ENCODE measurements around the gene PKN2. TPM values are rescaled to one million over a fixed set of nuclear protein-coding genes. Genes with fewer than 3 reads are reported as not detected.
A peak's percentile ranks its signal among the peaks of the same experiment; 100 is the strongest.

The PKN2 gene
- total RNA-seq (2012; rRNA removed) (22.2 and 40.8 TPM in 2 replicates), polyA plus RNA-seq (2012; rRNA removed) (9.9 and 12.7 TPM in 2 replicates), Bru-seq, nascent RNA (percentile 86 among the genes with signal in this experiment), BruChase-seq, experiment 1, labeled RNA remaining after a 6-hour chase (percentile 75 among the genes with signal in this experiment), BruChase-seq, experiment 2, labeled RNA remaining after a 2-hour chase (percentile 83 among the genes with signal in this experiment)
- 1.1 and 1.4 TPM in 2 replicates for polyA plus RNA-seq (2012; cell fraction: cytosol; rRNA removed)
- polyA plus RNA-seq (2012; cell fraction: nucleus; rRNA removed; ENCODE audit: low replicate concordance), result 2.8 and 30.9 TPM in 2 replicates
- long read RNA-seq, full-length matches to known transcripts, result 17 of 39 reads
- long read RNA-seq, partial matches to known transcripts, result 11 of 39 reads
- long read RNA-seq, other reads (novel, unspliced or antisense), result 11 of 39 reads

- dilution Hi-C loops (cut with HindIII; ENCODE audit: low sequenced_read_pairs, unreplicated experiment), result no loop called here
- peak within 1 kb of the TSS; percentile 75 for H2BK5ac ChIP-seq (ENCODE audit: low read depth, low read length, poor library complexity, severe bottlenecking)
- H3K36me3 ChIP-seq (ENCODE audit: control insufficient read depth, insufficient read depth, low read length), result no peaks in the 10 kb centered on the region
- no TSS peak for BruUV-seq (replicated peaks)
- intact Hi-C loops (cut with micrococcal nuclease), result loop anchor here (2.0 kb wide), 2 partner anchors 47 to 193 kb away; no protein-coding TSS in a partner anchor
- H4K5ac ChIP-seq (ENCODE audit: low read depth, low read length), result peak within 1 kb of the TSS; percentile 34
- no peak within 1 kb of the TSS; the same call in 1 of the 2 replicates for H2AK5ac ChIP-seq (ENCODE audit: low read depth, low read length)
- H3K18ac ChIP-seq (ENCODE audit: low read depth, low read length), result peak within 1 kb of the TSS; percentile 13
- 0 out of 2 replicates have a peak within 1 kb of the TSS, but pooled peaks have one; percentile 12 for H2BK20ac ChIP-seq (ENCODE audit: low read depth, low read length)
- peak within 1 kb of the TSS; percentile 86 for H3K27ac ChIP-seq (ENCODE audit: insufficient read depth, low read length)
- DNase-seq (peak; percentile 98), ATAC-seq (ENCODE audit: low read depth) (peak; percentile 97)
- H3K79me1 ChIP-seq (ENCODE audit: low read depth in 1 of 2, low read length in 2 of 2), result peaks cover 7 to 25% of the 10 kb centered on the region in 2 experiments; a peak in 3 of 4 replicates
- H3K56ac ChIP-seq (ENCODE audit: extremely low read depth, insufficient read depth, low read length), result peak within 1 kb of the TSS; percentile 90
- H3K27me3 ChIP-seq (ENCODE audit: control insufficient read depth, insufficient read depth, low read length), result no peaks in the 10 kb centered on the region
- POLR2A ChIA-PET (ENCODE audit: unreplicated experiment), result interaction anchor here (0.6 to 0.7 kb wide), 2 partner anchors 10 to 1343 kb away, joined by 5 to 8 read pairs; no protein-coding TSS in a partner anchor
- peak within 1 kb of the TSS; percentile 91 for H3K9ac ChIP-seq (ENCODE audit: low read depth, low read length)
- no peaks in the 10 kb centered on the region for H3K9me3 ChIP-seq (ENCODE audit: control insufficient read depth, insufficient read depth, low read length)
- peak within 1 kb of the TSS; percentile 91 for H3K14ac ChIP-seq (replicated peaks; ENCODE audit: low read depth, low read length)
- H4K8ac ChIP-seq (ENCODE audit: low read depth in 2 of 2, low read length in 2 of 2), result peak within 1 kb of the TSS; percentile 44 to 90
- H3K9me1 ChIP-seq (ENCODE audit: insufficient read depth, low read length), result no peaks in the 10 kb centered on the region
- H4K20me1 ChIP-seq (ENCODE audit: insufficient read depth, low read length), result no peaks in the 10 kb centered on the region
- 3% methylated on average over 12 of the region's 66 CpGs; no CpG with 5 or more reads in 1 of the 2 experiments for WGBS, 2 experiments (ENCODE audit: extremely low coverage in 2 of 2, insufficient read length in 1 of 2)
- H3K4me1 ChIP-seq (ENCODE audit: control insufficient read depth, insufficient read depth, low read length), result no peaks in the 10 kb centered on the region
- H4K91ac ChIP-seq (ENCODE audit: insufficient read depth, low read depth, low read length), result peak within 1 kb of the TSS; percentile 68
- TF ChIP-seq RAD21 (IDR thresholded peaks at IDR 0.05; ENCODE audit: low read length) (0 out of 2 replicates have a peak, but pooled peaks have one; percentile 6), CTCF (conservative IDR thresholded peaks at IDR 0.05; ENCODE audit: low read depth, low read length) (peak; percentile 31), MXI1 (IDR thresholded peaks at IDR 0.05; ENCODE audit: borderline replicate concordance, low read depth, low read length) (peak; percentile 87; the same call in 1 of the 2 replicates), USF2 (IDR thresholded peaks at IDR 0.05; ENCODE audit: low read depth, low read length) (peak; percentile 98), NFE2L2 (IDR thresholded peaks at IDR 0.05; ENCODE audit: low read depth, low read length) (no peak), POLR2A (IDR thresholded peaks at IDR 0.05; ENCODE audit: low read depth, low read length) (peak; percentile 81), MAZ (IDR thresholded peaks at IDR 0.05; ENCODE audit: borderline replicate concordance, low read depth, low read length) (peak; percentile 91; the same call in 1 of the 2 replicates), BHLHE40 (IDR thresholded peaks at IDR 0.05; ENCODE audit: low read depth, low read length) (peak; percentile 82), RFX5 (IDR thresholded peaks at IDR 0.05; ENCODE audit: low read depth, low read length) (no peak), SMC3 (IDR thresholded peaks at IDR 0.05; ENCODE audit: low read depth, low read length) (no peak), CHD1 (IDR thresholded peaks at IDR 0.05; ENCODE audit: low read depth, low read length) (no peak)
- peak within 1 kb of the TSS; percentile 90 for H3K4me2 ChIP-seq (ENCODE audit: low read depth, low read length)
- peak within 1 kb of the TSS; percentile 86 for H3K4ac ChIP-seq (ENCODE audit: low read depth, low read length)
- in situ Hi-C loops (cut with MboI; ENCODE audit: low sequenced_read_pairs), result no loop called here
- peak within 1 kb of the TSS; percentile 59; the same call in 2 of the 3 replicates for H2BK15ac ChIP-seq (ENCODE audit: low read depth, low read length)
- H3K4me3 ChIP-seq (ENCODE audit: insufficient read depth, low read depth, low read length), result peak within 1 kb of the TSS; percentile 75
- CTCF ChIA-PET, result interaction anchor here (1.0 to 2.6 kb wide), 4 partner anchors 10 to 28 kb away, joined by 4 to 10 read pairs (median 5); no protein-coding TSS in a partner anchor
- peak within 1 kb of the TSS; percentile 81 for H2AK9ac ChIP-seq (replicated peaks; ENCODE audit: low read depth, low read length, poor library complexity)
- peak within 1 kb of the TSS; percentile 87 for H3K23ac ChIP-seq (ENCODE audit: low read depth, low read length)
- H2AFZ ChIP-seq (replicated peaks; ENCODE audit: low read length, poor library complexity), result peak within 1 kb of the TSS; percentile 93
- peak within 1 kb of the TSS; percentile 76 for H2BK120ac ChIP-seq (ENCODE audit: low read depth, low read length)
Observed at GRCh38 chr1:88683541-88684481, at the start of gene PKN2. TSS of gene PKN2 (plus strand) at chr1:88684273. CDS start at chr1:88684581, 308 bp downstream.
